ENCODE measurements around the gene GTF2A2. TPM values are rescaled to one million over a fixed set of nuclear protein-coding genes. Genes with fewer than 3 reads are reported as not detected.
A peak's percentile ranks its signal among the peaks of the same experiment; 100 is the strongest.
"Not testable (repeated sequence)": the region's sequence is repeated elsewhere in the genome, so short reads cannot be mapped to it uniquely, and the experiment has no call there.

Gene GTF2A2
- total RNA-seq, 1 donor from 2014 or later, result 105 TPM

GRCh38 chr15:59646277-59646676 is 11.0 kb downstream of the GTF2A2 start:
- Mint-ChIP-seq H3K27me3 (ENCODE audit: unreplicated experiment) (no peaks in the 10 kb centered on the region), H3K4me1 (ENCODE audit: low read depth, unreplicated experiment) (no peaks in the 10 kb centered on the region), H3K4me3 (ENCODE audit: unreplicated experiment) (no peak overlapping the region), H3K9me3 (ENCODE audit: unreplicated experiment) (no peaks in the 10 kb centered on the region), H3K27ac (ENCODE audit: unreplicated experiment) (no peak overlapping the region), H3K36me3 (ENCODE audit: unreplicated experiment) (no peaks in the 10 kb centered on the region)
- TF ChIP-seq CTCF (IDR thresholded peaks at IDR 0.05; ENCODE audit: partially characterized antibody, unreplicated experiment), result no peak
- DNase-seq, result no peak

- not testable (repeated sequence) for H3K27ac Mint-ChIP-seq (ENCODE audit: unreplicated experiment); H3K9me3 Mint-ChIP-seq (ENCODE audit: unreplicated experiment); DNase-seq; H3K36me3 Mint-ChIP-seq (ENCODE audit: unreplicated experiment); H3K4me1 Mint-ChIP-seq (ENCODE audit: low read depth, unreplicated experiment); H3K27me3 Mint-ChIP-seq (ENCODE audit: unreplicated experiment); H3K4me3 Mint-ChIP-seq (ENCODE audit: unreplicated experiment)
Measured at GRCh38 chr15:59645812-59646211, 11.5 kb downstream of the GTF2A2 start.

GRCh38 chr15:59644756-59645155 is 12.6 kb downstream of the GTF2A2 start:
- Mint-ChIP-seq H3K27ac (ENCODE audit: unreplicated experiment) (no peak overlapping the region), H3K36me3 (ENCODE audit: unreplicated experiment) (no peaks in the 10 kb centered on the region)
- TF ChIP-seq CTCF (IDR thresholded peaks at IDR 0.05; ENCODE audit: partially characterized antibody, unreplicated experiment), result no peak

GRCh38 chr15:59642351-59642750 is 15.0 kb downstream of the GTF2A2 start:
- Mint-ChIP-seq H3K9me3 (ENCODE audit: unreplicated experiment) (no peaks in the 10 kb centered on the region), H3K4me1 (ENCODE audit: low read depth, unreplicated experiment) (no peaks in the 10 kb centered on the region), H3K27me3 (ENCODE audit: unreplicated experiment) (no peaks in the 10 kb centered on the region), H3K4me3 (ENCODE audit: unreplicated experiment) (no peak overlapping the region), H3K36me3 (ENCODE audit: unreplicated experiment) (no peaks in the 10 kb centered on the region), H3K27ac (ENCODE audit: unreplicated experiment) (no peak overlapping the region)
- peak; percentile 45 for TF ChIP-seq CTCF (IDR thresholded peaks at IDR 0.05; ENCODE audit: partially characterized antibody, unreplicated experiment)
- no peak for DNase-seq

More at GRCh38 chr15:59644756-59645155, 12.6 kb downstream of the GTF2A2 start:
- no peaks in the 10 kb centered on the region for H3K27me3 Mint-ChIP-seq (ENCODE audit: unreplicated experiment)
- DNase-seq, result no peak
- H3K4me1 Mint-ChIP-seq (ENCODE audit: low read depth, unreplicated experiment), result no peaks in the 10 kb centered on the region
- no peaks in the 10 kb centered on the region for H3K9me3 Mint-ChIP-seq (ENCODE audit: unreplicated experiment)
- H3K4me3 Mint-ChIP-seq (ENCODE audit: unreplicated experiment), result no peak overlapping the region

GRCh38 chr15:59637507-59637906 is 19.8 kb downstream of the GTF2A2 start:
- not testable (repeated sequence) for H3K9me3 Mint-ChIP-seq (ENCODE audit: unreplicated experiment); H3K27me3 Mint-ChIP-seq (ENCODE audit: unreplicated experiment); H3K36me3 Mint-ChIP-seq (ENCODE audit: unreplicated experiment); H3K27ac Mint-ChIP-seq (ENCODE audit: unreplicated experiment); H3K4me1 Mint-ChIP-seq (ENCODE audit: low read depth, unreplicated experiment); H3K4me3 Mint-ChIP-seq (ENCODE audit: unreplicated experiment); DNase-seq

GRCh38 chr15:59636184-59636583 is 21.1 kb downstream of the GTF2A2 start:
- no peak overlapping the region for H3K27ac Mint-ChIP-seq (ENCODE audit: unreplicated experiment)
- no peaks in the 10 kb centered on the region for H3K27me3 Mint-ChIP-seq (ENCODE audit: unreplicated experiment)
- no peaks in the 10 kb centered on the region for H3K4me1 Mint-ChIP-seq (ENCODE audit: low read depth, unreplicated experiment)
- no peak for DNase-seq
- no peaks in the 10 kb centered on the region for H3K9me3 Mint-ChIP-seq (ENCODE audit: unreplicated experiment)
- no peak for TF ChIP-seq CTCF (IDR thresholded peaks at IDR 0.05; ENCODE audit: partially characterized antibody, unreplicated experiment)
- no peaks in the 10 kb centered on the region for H3K36me3 Mint-ChIP-seq (ENCODE audit: unreplicated experiment)
- no peak overlapping the region for H3K4me3 Mint-ChIP-seq (ENCODE audit: unreplicated experiment)

Data from glutamatergic neuron (in vitro differentiated cells).